Activated CD4-positive, alpha-beta T cell treated with anti-CD3 and anti-CD28 coated beads for 36 hours (primary cell): ENCODE measurements around the gene CUL3. TPM values are rescaled to one million over a fixed set of nuclear protein-coding genes. Genes with fewer than 3 reads are reported as not detected.

ENCODE experiments used
- ATAC-seq: fragments of 200-7000 bp; cut with Tn5 transposase; one replicate; pipeline ENCODE4 v1.10.0; 2021; ENCODE audit warnings: mild to moderate bottlenecking, moderate library complexity
- CTCF ChIA-PET: fragments of 350-600 bp; sonication (Branson Sonifier 250); formaldehyde crosslinking; loops from one replicate; lab custom pipeline; 2021; ENCODE audit warnings: antibody characterized with exemption; lab: Charles Lee
- POLR2A ChIA-PET: fragments of 350-600 bp; sonication (Branson Sonifier 250); formaldehyde crosslinking; loops from one replicate; lab custom pipeline; 2021; ENCODE audit warnings: antibody characterized with exemption, inconsistent platforms; lab: Charles Lee
- DNase-seq: peaks from one replicate; pipeline ENCODE4 v3.0.0-alpha.2; 2020
- H3K27ac Mint-ChIP-seq: one replicate; pipeline ENCODE4 v1.8.0; 2021; ENCODE audit warnings: mixed read lengths
- H3K27me3 Mint-ChIP-seq: one replicate; pipeline ENCODE4 v1.8.0; 2021; ENCODE audit warnings: mixed read lengths
- H3K36me3 Mint-ChIP-seq: one replicate; pipeline ENCODE4 v1.8.0; 2021; ENCODE audit warnings: low read depth, mixed read lengths
- H3K4me1 Mint-ChIP-seq: one replicate; pipeline ENCODE4 v1.8.0; 2021; ENCODE audit warnings: mixed read lengths
- H3K4me3 Mint-ChIP-seq: one replicate; pipeline ENCODE4 v1.8.0; 2021; ENCODE audit warnings: mild to moderate bottlenecking, moderate library complexity, mixed read lengths
- H3K9me3 Mint-ChIP-seq: one replicate; pipeline ENCODE4 v1.8.0; 2021; ENCODE audit warnings: low read depth, mixed read lengths
- intact Hi-C, 2 experiments: fragments of 100-400 bp; cut with DNase I in 1 of 2; cut with micrococcal nuclease in 1 of 2; formaldehyde crosslinking; loops; one replicate each; pipeline versions ENCODE4 v1.14.2 to v1.15.1; 2022 to 2024; cut with DNase I, micrococcal nuclease
- total RNA-seq, 2 experiments: library from RNA; stranded (reverse); gene quantifications; one replicate each; pipeline ENCODE4 v1.2.3, GENCODE V29; 2021

The CUL3 gene
- total RNA-seq, 2 experiments from 2014 or later: 77.6 to 85.8 TPM

DNA sequence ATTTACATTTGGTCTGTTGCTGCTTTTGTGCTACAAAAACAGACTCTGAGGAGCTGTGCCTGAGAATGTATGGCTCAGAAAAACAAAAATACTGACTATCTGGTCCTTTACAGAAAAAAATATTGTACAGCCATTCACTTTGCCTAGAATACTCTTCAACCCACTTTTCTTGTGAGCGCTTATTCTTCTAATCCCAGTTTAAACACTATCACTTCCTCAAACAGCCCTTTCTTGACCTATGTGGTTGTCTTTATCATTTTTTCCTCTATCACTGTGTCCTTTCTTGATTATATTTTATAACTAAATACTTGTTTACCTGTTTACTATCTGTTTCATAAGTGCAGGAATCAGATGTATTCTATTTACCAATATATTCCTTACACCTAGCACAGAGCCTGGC is 33.5 kb downstream of the CUL3 start:
- ATAC-seq: no peak
- Mint-ChIP-seq H3K27me3 (no peaks in the 10 kb centered on the region), H3K36me3 (peaks cover 52% of the 10 kb centered on the region), H3K27ac (no peak overlapping the region), H3K9me3 (peaks cover 2% of the 10 kb centered on the region), H3K4me3 (no peak overlapping the region), H3K4me1 (peaks cover 44% of the 10 kb centered on the region)
- CTCF ChIA-PET: no interaction called here
- POLR2A ChIA-PET: no interaction called here
- DNase-seq: no peak
- intact Hi-C loops: no loop called here

DNA sequence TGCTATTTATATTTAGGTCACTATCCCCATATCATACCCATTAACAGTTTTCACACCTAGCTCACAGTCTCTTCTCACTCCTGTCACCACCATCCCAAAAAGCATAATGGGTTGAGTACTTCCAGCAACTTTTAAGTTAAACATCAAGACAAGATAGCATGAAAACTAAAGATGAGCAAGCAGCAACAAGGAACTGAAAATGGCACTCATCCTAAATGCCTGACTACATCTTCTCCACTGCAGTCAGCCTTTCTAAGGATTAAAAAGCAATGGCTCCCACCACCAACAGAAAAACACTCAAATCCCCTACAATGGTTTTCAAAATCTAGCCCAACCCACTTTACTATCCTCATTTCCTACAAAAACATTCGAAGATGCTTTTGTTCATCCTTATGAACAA is 38.2 kb downstream of the CUL3 start:
- peak overlapping the region; percentile 11 for H3K27ac Mint-ChIP-seq
- peaks cover 33% of the 10 kb centered on the region for H3K4me1 Mint-ChIP-seq
- no peak for DNase-seq
- no peak for ATAC-seq
- ChIA-PET CTCF (interaction anchor here (1.8 kb wide), 1 partner anchor 24 kb away, joined by 6 read pairs; no protein-coding TSS in a partner anchor), POLR2A (no interaction called here)
- H3K9me3 Mint-ChIP-seq: peaks cover 2% of the 10 kb centered on the region
- peaks cover 43% of the 10 kb centered on the region for H3K36me3 Mint-ChIP-seq
- intact Hi-C loops: loop anchor here in 1 of 2 experiments (5.0 kb wide), 1 partner anchor 35 kb away; no protein-coding TSS in a partner anchor
- H3K27me3 Mint-ChIP-seq: no peaks in the 10 kb centered on the region
- H3K4me3 Mint-ChIP-seq: no peak overlapping the region

DNA sequence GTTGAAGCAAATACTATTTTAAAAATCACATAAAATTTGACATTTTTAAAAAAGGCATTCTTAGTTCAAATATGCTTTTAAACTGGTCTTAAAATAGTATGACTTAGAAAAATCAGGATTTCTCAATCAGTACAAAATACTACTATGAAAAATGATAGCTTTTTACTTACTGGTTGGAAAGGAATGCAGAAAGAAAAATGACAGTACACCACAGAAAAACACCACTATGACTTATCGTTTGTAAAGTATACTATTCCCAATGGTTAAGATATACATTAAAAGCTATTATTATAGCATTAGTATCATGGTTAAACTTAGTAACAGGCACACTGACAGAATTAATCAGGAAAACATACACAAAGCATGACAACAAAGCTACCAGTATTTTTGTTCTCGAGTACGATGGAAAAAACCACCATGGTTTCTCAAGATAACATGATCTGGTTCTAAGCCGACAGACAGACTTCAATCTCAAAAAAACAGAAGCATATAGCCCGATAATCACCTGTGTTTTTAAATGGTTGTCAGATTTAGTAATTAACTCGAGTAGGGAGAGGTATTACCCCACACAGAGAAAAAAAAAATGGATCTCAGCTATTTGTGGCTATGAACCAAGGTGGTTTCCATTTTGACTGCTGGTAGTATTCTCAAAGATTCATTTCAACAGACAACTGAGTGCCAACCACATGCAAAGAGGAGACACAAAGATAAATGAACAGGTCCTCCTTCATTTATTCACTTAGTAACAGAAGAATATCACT is 39.1 kb downstream of the CUL3 start:
- H3K36me3 Mint-ChIP-seq: peaks cover 47% of the 10 kb centered on the region
- H3K27ac Mint-ChIP-seq: no peak overlapping the region
- H3K9me3 Mint-ChIP-seq: peaks cover 2% of the 10 kb centered on the region
- intact Hi-C loops: loop anchor here in 1 of 2 experiments (5.0 kb wide), 1 partner anchor 36 kb away; no protein-coding TSS in a partner anchor
- CTCF ChIA-PET: interaction anchor here (1.0 kb wide), 1 partner anchor 12 kb away, joined by 3 read pairs; no protein-coding TSS in a partner anchor
- peak; percentile 33 for ATAC-seq
- no peaks in the 10 kb centered on the region for H3K27me3 Mint-ChIP-seq
- no peak for DNase-seq
- H3K4me3 Mint-ChIP-seq: no peak overlapping the region
- POLR2A ChIA-PET: no interaction called here
- H3K4me1 Mint-ChIP-seq: peaks cover 40% of the 10 kb centered on the region

DNA sequence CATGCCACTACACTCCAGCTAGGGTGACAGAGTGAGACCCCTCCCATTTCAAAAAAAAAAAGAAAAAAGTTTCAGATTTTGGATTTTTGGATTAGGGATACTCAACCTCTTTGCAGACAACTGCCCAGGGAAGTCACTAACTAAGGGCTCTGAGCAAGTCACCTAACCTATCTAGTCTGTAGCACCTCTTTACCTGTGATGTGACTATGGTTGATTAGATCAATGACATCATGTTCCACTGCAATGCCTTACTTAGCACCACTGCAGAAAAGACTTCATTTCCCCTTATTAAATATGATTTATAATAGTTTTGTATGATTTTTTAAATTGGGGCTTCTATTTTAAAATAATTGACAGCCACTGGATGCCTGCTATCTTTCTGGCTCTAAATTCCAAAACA is 41.2 kb downstream of the CUL3 start:
- no peaks in the 10 kb centered on the region for H3K27me3 Mint-ChIP-seq
- DNase-seq: no peak
- CTCF ChIA-PET: interaction anchor here (0.9 to 2.1 kb wide), 2 partner anchors 17 to 40 kb away, joined by 3 to 5 read pairs; no protein-coding TSS in a partner anchor
- no peak overlapping the region for H3K4me3 Mint-ChIP-seq
- no peak overlapping the region for H3K27ac Mint-ChIP-seq
- peaks cover 52% of the 10 kb centered on the region for H3K36me3 Mint-ChIP-seq
- H3K9me3 Mint-ChIP-seq: peaks cover 4% of the 10 kb centered on the region
- intact Hi-C loops: no loop called here
- POLR2A ChIA-PET: no interaction called here
- ATAC-seq: no peak
- H3K4me1 Mint-ChIP-seq: peaks cover 59% of the 10 kb centered on the region

DNA sequence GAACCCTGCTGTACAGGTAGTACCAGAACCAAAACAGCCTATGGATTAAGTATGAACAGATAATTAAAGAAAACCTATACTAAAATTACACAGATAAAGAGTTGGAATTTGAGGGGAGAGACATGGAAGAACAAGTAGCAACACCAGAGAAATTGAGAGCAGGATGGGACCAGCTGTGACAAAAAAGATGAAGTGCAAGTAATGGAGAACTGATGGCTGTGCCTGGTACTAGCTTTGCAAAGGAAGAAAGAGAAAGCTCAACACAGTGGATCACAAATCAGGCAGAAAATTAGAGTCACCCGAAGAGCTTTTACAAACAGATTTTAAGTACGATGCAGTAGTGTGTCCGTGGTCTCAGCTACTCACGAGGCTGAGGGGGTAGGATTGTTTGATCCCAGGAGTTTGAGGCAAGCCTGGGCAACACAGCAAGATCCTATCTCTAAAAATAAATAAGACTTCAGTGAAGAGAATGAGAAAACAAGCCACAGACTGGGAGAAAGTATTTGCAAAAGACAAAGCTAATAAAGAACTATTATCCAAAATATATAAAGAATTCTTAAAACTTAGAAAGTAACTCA is 46.5 kb downstream of the CUL3 start:
- intact Hi-C loops: no loop called here
- peaks cover 44% of the 10 kb centered on the region for H3K36me3 Mint-ChIP-seq
- CTCF ChIA-PET: interaction anchor here (0.6 to 1.6 kb wide), 5 partner anchors 12 to 71 kb away, joined by 3 to 6 read pairs (median 3); no protein-coding TSS in a partner anchor
- no peak overlapping the region for H3K4me3 Mint-ChIP-seq
- peaks cover 2% of the 10 kb centered on the region for H3K9me3 Mint-ChIP-seq
- POLR2A ChIA-PET: no interaction called here
- ATAC-seq: no peak
- peaks cover 52% of the 10 kb centered on the region for H3K4me1 Mint-ChIP-seq
- no peak for DNase-seq
- H3K27ac Mint-ChIP-seq: peak overlapping the region; percentile 12
- H3K27me3 Mint-ChIP-seq: no peaks in the 10 kb centered on the region

DNA sequence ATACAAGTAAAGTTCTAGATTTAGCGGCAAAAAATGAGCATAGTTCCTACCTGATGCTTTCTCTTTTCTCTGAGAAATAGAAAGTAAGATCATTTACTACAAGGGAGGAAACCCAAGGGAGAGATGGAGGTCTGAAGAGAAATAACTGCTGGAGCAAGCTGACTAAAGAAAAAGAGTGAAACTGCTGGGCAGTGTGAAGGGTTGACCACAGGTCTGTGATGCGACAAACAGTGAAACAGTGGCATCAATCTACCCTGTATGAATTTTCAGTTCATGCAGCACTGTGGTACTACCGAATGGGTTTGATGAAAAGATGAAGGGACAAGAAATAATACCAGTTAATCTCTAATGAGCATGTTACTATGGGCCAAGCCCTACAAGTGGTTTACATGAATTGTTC is 52.2 kb downstream of the CUL3 start:
- Mint-ChIP-seq H3K9me3 (no peaks in the 10 kb centered on the region), H3K4me3 (no peak overlapping the region), H3K27me3 (no peaks in the 10 kb centered on the region), H3K27ac (peak overlapping the region; percentile 44), H3K36me3 (peaks cover 35% of the 10 kb centered on the region), H3K4me1 (peaks cover 50% of the 10 kb centered on the region)
- no peak for DNase-seq
- peak; percentile 51 for ATAC-seq
- ChIA-PET CTCF (interaction anchor here (1.1 to 2.4 kb wide), 3 partner anchors 22 to 117 kb away, joined by 3 to 7 read pairs (median 3); no protein-coding TSS in a partner anchor), POLR2A (no interaction called here)
- intact Hi-C loops: no loop called here

DNA sequence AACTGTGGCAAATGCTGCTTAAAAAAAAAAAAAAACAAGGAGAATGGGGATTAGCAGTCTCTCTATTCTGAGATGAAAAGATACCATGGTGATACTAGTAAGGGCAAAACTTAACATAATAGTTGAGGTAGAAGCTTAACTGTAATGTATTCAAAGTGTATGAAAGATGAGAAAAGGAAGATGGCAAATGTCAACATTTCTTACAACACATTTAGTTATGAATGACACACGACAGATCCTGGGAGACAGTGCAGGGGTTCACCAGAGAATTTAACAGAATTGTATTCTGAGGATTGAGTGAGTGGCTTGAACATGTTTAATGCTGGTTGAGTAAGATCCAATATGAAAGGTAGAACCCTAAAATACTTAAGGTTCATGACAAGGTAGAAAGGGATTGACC is 52.7 kb downstream of the CUL3 start:
- no peaks in the 10 kb centered on the region for H3K27me3 Mint-ChIP-seq
- no peak overlapping the region for H3K4me3 Mint-ChIP-seq
- DNase-seq (no peak), ATAC-seq (no peak)
- peaks cover 35% of the 10 kb centered on the region for H3K36me3 Mint-ChIP-seq
- H3K4me1 Mint-ChIP-seq: peaks cover 54% of the 10 kb centered on the region
- intact Hi-C loops: no loop called here
- H3K27ac Mint-ChIP-seq: peak overlapping the region; percentile 44
- no peaks in the 10 kb centered on the region for H3K9me3 Mint-ChIP-seq
- CTCF ChIA-PET: interaction anchor here (0.6 to 1.2 kb wide), 3 partner anchors 12 to 172 kb away, joined by 3 to 4 read pairs (median 3); no protein-coding TSS in a partner anchor
- POLR2A ChIA-PET: no interaction called here

DNA sequence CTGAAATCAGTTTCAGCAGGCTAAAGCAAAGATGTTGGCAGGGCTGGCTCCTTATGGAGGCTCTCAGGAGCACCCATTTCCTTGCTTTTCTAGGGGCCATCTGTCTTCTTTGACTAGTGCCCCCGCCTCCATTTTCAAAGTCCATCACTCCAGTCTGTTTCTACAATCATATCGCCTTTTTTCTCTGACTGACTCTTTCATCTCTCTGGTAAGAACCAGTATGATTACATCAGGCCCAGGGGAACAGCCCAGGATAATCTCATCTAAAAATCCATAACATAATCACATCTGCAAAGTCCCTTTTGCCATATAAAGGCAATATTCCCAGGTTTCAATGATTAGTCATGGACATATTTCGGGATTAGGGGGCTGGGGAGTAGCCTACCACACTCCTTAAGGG is 57.0 kb downstream of the CUL3 start:
- Mint-ChIP-seq H3K27me3 (no peaks in the 10 kb centered on the region), H3K4me3 (no peak overlapping the region), H3K9me3 (no peaks in the 10 kb centered on the region), H3K36me3 (peaks cover 33% of the 10 kb centered on the region), H3K27ac (peak overlapping the region; percentile 25), H3K4me1 (peaks cover 74% of the 10 kb centered on the region)
- intact Hi-C loops: no loop called here
- no peak for ATAC-seq
- ChIA-PET CTCF (interaction anchor here (1.6 kb wide), 1 partner anchor 9 kb away, joined by 3 read pairs; no protein-coding TSS in a partner anchor), POLR2A (no interaction called here)
- no peak for DNase-seq

DNA sequence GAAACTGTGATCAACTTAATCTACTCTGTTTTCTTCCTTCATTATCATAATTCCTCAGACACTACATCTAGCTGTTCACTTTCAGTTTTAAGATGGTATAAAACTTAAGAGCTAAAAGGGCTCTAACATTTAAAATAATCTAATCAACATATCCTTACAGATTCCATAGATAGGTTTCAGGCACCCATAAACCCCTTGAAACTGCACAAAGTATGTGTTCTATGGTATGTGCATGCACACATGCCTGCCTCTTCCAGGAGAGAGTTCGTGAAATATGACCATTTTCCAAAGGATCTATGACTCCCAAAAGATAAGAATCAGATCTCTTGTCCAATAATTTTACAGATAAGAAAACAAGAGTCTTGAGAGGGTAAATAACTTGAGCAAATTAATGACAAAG is 59.4 kb downstream of the CUL3 start:
- no peak for DNase-seq
- CTCF ChIA-PET: interaction anchor here (1.3 kb wide), 1 partner anchor 14 kb away, joined by 3 read pairs; no protein-coding TSS in a partner anchor
- ATAC-seq: no peak
- peaks cover 19% of the 10 kb centered on the region for H3K36me3 Mint-ChIP-seq
- H3K27me3 Mint-ChIP-seq: no peaks in the 10 kb centered on the region
- no peak overlapping the region for H3K4me3 Mint-ChIP-seq
- POLR2A ChIA-PET: no interaction called here
- intact Hi-C loops: loop anchor here in 1 of 2 experiments (2.0 kb wide), 1 partner anchor 35 kb away; no protein-coding TSS in a partner anchor
- H3K4me1 Mint-ChIP-seq: peaks cover 66% of the 10 kb centered on the region
- H3K27ac Mint-ChIP-seq: peak overlapping the region; percentile 48
- no peaks in the 10 kb centered on the region for H3K9me3 Mint-ChIP-seq

DNA sequence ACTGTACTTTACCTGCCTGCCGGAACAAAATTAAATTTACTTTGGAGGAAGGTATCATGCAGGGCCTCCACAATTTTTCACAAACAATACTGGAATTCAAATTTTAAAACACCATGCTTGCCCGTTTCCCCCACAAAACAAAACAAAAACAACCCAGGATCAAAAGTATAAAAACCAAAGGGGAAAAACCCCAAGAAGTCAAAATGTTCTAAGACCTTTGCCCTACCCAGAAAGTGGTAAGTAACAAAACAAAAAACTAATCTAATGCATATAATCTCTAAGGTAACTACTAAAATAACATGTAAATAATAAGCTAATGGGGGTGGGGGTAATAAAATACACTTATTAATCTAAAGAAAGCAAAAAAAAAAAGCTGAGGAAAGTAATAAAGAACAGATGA is 60.5 kb downstream of the CUL3 start:
- Mint-ChIP-seq H3K9me3 (no peaks in the 10 kb centered on the region), H3K4me3 (peak overlapping the region; percentile 50), H3K4me1 (peaks cover 74% of the 10 kb centered on the region), H3K36me3 (peaks cover 18% of the 10 kb centered on the region), H3K27me3 (no peaks in the 10 kb centered on the region), H3K27ac (peak overlapping the region; percentile 84)
- intact Hi-C loops: loop anchor here (2.0 to 5.0 kb wide), 2 partner anchors 36 to 38 kb away; no protein-coding TSS in a partner anchor
- ATAC-seq (no peak), DNase-seq (no peak)
- POLR2A ChIA-PET: interaction anchor here (0.7 kb wide), 1 partner anchor 521 kb away, joined by 3 read pairs; no protein-coding TSS in a partner anchor
- CTCF ChIA-PET: interaction anchor here (1.3 kb wide), 1 partner anchor 13 kb away, joined by 3 read pairs; no protein-coding TSS in a partner anchor
